ENCODE data around the gene B3GNT4. TPM values are rescaled to one million over a fixed set of nuclear protein-coding genes. Genes with fewer than 3 reads are reported as not detected.

Gene B3GNT4
- polyA plus RNA-seq, 3 donors: 0.56 to 0.59 TPM; not detected in 1

DNA sequence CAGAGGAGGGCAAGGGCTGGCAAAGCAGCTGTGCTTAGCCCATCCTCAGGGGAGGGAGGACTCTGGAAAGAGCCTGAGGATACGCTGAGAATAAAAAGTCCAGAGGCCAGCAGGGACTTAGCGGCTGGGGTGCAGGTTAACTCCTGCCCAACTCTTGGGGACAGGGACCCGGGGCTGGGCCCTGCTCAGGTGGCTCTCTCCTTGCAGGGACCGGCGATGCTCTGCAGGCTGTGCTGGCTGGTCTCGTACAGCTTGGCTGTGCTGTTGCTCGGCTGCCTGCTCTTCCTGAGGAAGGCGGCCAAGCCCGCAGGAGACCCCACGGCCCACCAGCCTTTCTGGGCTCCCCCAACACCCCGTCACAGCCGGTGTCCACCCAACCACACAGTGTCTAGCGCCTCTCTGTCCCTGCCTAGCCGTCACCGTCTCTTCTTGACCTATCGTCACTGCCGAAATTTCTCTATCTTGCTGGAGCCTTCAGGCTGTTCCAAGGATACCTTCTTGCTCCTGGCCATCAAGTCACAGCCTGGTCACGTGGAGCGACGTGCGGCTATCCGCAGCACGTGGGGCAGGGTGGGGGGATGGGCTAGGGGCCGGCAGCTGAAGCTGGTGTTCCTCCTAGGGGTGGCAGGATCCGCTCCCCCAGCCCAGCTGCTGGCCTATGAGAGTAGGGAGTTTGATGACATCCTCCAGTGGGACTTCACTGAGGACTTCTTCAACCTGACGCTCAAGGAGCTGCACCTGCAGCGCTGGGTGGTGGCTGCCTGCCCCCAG is 2.8 kb downstream of the B3GNT4 start:
- WGBS, 3 donors: 65 to 74% (median 65%) methylated on average over 26 to 27 of the region's 27 CpGs
- H3K27ac ChIP-seq (ENCODE audit: low read depth, low read length): no peak overlapping the region

DNA sequence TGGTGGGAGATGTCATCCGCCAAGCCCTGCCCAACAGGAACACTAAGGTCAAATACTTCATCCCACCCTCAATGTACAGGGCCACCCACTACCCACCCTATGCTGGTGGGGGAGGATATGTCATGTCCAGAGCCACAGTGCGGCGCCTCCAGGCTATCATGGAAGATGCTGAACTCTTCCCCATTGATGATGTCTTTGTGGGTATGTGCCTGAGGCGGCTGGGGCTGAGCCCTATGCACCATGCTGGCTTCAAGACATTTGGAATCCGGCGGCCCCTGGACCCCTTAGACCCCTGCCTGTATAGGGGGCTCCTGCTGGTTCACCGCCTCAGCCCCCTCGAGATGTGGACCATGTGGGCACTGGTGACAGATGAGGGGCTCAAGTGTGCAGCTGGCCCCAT is 3.5 kb downstream of the B3GNT4 start:
- H3K27ac ChIP-seq (ENCODE audit: low read depth, low read length): no peak overlapping the region
- 85 to 90% (median 85%) methylated on average over 8 of the region's 8 CpGs for WGBS, 3 donors

DNA sequence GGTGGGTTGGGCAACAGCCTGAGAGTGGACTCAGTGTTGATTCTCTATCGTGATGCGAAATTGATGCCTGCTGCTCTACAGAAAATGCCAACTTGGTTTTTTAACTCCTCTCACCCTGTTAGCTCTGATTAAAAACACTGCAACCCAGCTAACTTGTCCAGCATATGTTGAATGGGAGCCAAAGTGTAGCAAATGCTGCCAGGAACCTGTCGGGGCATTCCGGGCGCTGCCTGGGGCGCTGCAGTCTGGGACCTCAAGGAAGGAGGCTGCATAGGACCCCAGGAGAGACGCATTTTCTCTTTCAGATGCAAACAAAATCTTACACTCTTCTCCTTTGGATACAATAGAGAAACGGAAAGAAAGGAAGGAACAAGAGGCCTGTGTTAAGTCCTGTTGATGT is 3.9 kb downstream of the B3GNT4 start:
- 79 to 87% (median 83%) methylated on average over 8 of the region's 8 CpGs for WGBS, 3 donors
- H3K27ac ChIP-seq (ENCODE audit: low read depth, low read length): no peak overlapping the region

DNA sequence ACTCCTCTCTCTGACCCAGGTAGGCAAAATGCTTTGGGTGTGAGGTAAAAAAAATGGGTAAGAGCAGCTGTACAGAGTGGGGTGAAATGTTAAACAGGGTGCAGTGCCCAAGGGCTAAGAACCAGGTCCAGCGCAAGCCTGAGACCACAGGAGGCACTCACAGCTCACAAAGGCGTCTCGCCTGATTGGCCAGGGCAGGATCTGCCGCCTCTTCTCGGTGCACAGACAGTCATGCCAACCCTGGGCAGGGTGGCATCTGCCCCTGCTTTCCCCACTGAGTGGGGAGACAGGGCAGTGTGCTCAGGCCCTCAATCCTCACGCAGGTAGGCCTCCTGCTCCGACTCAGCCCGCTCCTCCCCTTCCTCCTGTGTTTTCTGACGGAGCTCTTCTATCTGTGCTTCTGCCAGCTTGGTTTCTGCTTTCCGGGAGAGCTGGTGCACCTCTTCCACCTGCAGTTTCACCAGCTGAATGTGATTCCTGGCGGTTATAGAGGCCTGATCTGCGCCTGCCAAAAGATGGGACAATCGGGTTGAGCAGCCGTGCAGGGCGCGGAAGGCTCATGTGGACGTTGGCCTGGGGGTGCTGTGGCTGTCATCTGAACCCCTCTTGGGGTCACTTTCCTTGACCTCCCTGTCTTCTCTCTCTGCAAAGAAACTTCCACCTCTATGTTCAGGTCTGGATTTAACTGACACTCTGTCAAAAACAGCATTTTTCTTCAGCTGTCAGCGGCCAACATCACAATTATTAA is 4.7 kb downstream of the B3GNT4 start:
- H3K27ac ChIP-seq (ENCODE audit: low read depth, low read length): no peak overlapping the region
- 93 to 95% (median 94%) methylated on average over 18 of the region's 18 CpGs for WGBS, 3 donors

DNA sequence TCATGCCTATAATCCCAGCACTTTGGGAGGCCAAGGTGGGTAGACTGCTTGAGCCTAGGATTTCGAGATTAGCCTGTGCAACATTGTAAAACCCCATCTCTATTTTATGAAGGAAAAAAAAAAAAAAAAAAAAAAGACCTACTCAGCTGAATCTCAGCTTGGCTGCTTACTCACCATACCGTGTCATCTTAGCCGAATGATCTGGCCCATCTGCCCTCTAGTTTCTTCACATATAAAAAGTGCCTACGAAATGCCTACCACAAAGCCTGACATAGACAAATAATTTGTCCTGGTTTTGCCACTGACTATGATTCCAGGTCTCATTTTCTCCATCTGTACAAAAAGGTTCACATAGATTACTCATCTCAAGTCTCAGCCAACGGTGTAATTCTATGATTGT is 12.3 kb downstream of the B3GNT4 start:
- WGBS, 3 donors: 87 to 89% (median 88%) methylated on average over 5 of the region's 5 CpGs
- H3K27ac ChIP-seq (ENCODE audit: low read depth, low read length): no peak overlapping the region

DNA sequence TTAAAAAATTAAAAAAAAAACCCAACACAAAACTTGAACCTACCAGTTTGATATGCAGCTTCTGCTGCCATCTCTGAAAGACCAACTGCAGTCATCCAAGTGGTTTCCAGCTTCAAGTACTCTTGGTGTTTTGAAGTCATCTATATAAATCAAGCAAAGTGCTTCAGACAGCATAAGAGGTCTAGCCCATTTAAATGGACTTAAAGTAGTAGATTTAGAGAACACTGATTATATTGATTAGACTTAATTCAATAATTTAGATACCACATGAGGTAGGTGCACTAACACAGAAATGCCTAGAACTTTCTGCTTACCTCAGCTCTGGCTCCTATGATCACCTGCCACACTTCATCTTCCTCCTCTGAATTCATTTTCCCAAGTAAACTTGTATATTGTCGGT is 12.9 kb downstream of the B3GNT4 start:
- H3K27ac ChIP-seq (ENCODE audit: low read depth, low read length): no peak overlapping the region
- 95 to 97% (median 96%) methylated on average over 1 of the region's 1 CpG for WGBS, 3 donors

DNA sequence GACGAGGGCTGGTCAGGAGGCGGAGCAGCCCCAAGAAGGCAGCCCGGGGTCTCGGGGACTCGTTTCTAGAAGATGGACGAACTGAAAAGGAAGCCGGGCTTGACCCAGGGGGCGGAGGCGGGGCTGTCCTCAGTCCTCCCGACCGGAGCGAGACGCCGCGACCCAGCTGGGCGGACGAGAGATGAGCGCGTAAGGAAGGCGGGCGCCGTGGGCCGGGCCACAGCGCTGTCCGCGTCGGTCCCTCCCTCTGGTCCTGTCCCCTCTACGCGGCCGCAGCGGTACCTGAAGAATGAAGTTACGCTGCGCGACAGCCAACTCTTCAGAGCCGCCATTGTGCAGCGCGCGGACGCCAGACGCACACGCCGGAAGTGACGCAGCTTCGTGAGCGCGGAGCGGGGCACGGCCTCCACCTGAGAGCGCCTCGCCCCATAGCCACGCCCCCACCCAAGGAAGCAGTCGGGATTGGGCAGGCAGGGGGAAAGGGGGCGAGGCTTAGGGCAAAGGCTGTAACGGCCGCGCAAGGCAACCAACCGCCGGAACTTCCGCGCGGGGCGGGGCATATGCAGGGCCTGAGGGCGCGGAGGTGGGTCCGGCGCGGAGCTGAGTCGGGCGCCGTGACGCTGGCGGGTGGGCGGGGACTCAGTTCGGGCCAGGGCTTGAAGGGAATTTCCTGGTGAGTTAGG is 22.3 kb downstream of the B3GNT4 start, which contains the start of gene DIABLO:
DIABLO (minus strand) TSS at position 370 of the 683 bp plus-strand sequence; CDS start at position 332, 38 bp downstream.
- 0 to 1% (median 0%) methylated on average over 66 to 74 of the region's 74 CpGs for WGBS, 3 donors
- H3K27ac ChIP-seq (ENCODE audit: low read depth, low read length): peak within 1 kb of the TSS; percentile 84

DNA sequence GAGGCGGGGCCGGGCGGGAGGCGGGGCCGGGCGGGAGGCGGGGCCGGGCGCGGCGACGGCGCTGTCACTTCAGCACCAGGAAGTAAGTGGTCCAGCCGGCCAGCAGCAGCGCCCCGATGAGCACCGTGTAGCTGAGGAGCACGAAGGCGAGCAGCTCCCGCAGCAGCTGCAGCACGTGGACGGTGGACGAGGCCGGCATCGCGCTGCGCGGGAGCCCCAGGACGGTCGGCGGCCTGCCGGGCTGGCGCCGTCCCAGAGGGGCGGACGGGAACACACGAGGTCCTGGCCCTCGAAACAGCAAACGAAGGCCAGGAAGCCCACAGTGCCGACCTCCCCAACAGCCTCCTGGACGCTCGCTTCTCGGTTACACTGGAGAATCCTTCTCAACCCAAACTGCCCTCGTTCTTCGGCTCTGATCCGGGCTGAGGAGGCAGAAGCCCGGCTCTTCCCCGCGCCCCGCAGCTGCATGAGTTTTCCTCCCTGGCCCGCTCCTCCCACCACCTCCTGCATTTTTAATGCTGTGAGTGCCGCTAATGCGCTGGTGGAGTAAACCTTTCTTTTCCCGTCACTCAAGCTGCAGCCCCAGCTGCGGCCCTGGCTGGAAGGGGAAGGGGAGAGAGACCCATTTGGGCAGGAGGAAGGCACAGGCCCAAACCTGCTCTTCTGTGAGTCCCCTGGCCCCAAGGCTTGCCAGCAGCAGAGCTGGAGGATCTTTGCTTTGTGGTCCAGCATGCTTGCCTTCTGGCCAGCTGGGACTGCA is 23.0 kb downstream of the B3GNT4 start:
- H3K27ac ChIP-seq (ENCODE audit: low read depth, low read length): no peak overlapping the region
- 6 to 9% (median 7%) methylated on average over 37 to 55 of the region's 55 CpGs for WGBS, 3 donors

DNA sequence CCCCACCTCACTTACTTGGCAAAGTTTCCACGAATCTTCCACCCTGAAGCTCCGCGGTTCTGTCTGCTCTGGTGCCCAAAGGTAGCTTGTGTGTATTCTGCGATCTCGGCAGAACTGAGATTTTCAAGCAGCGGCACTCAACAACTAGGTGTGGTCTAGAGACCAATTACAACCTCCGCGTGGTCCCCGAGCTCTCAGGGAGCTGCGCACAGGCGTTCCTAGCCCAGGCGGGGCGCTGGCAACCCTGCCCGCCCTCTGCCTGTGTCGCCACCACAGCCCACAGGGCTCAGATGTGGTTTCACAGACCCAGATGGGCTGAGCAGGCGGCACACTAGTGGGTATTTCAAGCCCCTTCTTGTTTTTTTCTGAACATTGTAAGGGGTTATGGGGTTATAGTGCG is 23.8 kb downstream of the B3GNT4 start:
- no peak overlapping the region for H3K27ac ChIP-seq (ENCODE audit: low read depth, low read length)
- WGBS, 3 donors: 88 to 92% (median 91%) methylated on average over 17 of the region's 17 CpGs

DNA sequence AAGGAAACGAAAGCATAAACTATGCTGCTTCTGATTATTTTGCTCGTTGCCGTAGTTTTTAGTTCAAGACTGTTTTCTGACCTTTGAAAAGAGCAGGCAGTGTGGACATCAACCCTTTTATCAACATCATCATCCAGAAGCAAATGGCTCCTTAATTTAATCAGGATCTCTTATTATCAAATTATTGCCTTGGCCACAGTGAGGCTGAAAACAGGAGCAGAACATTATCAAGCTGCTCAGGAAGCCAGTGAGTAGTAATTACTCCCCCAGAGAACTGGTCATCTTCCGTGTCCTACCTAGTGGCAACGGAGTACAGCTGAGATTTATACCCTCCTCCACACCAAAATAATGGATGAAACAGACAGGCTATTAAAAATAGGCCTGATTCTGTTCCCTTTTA is 24.6 kb downstream of the B3GNT4 start:
- WGBS, 3 donors: 85 to 94% (median 92%) methylated on average over 5 of the region's 5 CpGs
- no peak overlapping the region for H3K27ac ChIP-seq (ENCODE audit: low read depth, low read length)

DNA sequence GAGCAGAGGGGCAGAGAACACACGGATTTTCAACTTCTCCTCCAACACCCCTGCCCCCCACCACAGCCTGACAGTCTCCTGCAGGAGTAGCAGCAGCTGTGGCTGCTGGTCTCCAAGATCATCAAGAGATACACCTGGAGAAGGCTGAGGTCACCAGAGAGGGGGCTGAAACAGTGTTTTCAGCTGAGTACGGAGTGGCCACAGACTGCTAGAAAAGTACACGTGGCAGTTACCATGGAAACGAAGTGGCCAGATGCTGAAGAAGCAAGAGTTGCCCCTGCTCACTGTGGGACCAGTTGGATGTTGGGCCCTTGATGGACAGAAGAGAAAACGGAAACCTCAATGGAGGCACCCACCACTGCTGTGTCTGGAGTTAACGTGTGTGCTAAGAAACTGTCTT is 27.3 kb downstream of the B3GNT4 start:
- WGBS, 3 donors: 71 to 73% (median 71%) methylated on average over 6 of the region's 6 CpGs
- H3K27ac ChIP-seq (ENCODE audit: low read depth, low read length): no peak overlapping the region

DNA sequence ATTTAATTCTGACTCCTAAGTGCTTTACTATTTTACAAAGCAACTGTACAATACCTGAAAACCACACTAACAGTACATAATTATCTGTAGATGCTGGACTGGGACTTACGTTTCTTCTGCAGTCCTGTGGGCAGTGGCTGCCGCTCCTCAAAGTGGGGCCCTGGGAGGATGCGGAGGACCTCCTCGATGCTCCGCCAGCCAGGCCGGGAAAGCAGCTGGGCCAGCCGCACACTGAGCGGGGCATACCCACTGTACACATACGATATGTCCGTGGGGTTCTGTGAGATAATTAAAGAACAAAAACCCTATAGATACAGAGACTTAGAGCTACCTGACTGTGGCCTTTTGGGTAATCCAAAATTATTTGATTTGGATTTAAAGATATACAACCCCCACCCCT is 29.2 kb downstream of the B3GNT4 start:
- WGBS, 3 donors: 96 to 98% (median 96%) methylated on average over 10 of the region's 10 CpGs
- H3K27ac ChIP-seq (ENCODE audit: low read depth, low read length): no peak overlapping the region

DNA sequence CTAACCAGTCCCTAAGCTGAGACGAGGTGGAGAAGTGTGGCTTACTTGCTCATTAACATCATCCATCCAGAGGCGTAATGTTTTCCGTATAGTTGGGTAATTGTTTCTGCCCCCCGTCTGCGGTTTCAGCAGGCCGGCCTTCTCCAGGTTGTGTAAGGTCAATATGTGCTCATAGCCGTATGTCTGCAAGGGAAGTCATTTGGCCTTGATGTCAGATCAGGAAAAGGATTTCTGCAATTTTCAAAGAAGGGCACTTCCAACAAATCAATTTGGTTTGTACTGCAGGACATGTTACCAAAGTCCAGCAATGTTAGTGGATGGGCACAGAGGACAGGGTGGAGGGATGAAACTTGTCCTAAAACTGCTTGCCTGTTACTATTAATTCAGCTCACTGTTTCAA is 32.2 kb downstream of the B3GNT4 start:
- WGBS, 3 donors: 59 to 84% (median 64%) methylated on average over 7 of the region's 7 CpGs
- H3K27ac ChIP-seq (ENCODE audit: low read depth, low read length): no peak overlapping the region

DNA sequence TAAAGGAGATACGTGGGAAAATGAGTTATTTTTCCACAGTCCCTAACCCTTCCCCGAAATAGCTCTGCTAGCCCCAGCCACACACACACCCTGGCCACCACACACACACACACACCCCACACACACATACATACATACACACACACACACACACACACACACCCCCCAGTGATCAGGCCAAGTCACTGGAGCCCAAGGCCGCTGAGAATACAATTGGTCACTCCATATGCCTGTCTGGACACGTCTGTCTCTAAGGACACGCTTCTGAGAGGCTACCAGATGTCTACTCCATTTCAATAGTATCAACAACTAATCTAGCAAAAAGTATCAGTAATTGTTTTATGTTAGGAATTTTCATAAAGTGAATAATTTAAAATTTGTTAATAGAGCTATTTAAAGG is 35.4 kb downstream of the B3GNT4 start:
- H3K27ac ChIP-seq (ENCODE audit: low read depth, low read length): no peak overlapping the region
- 92 to 96% (median 93%) methylated on average over 5 of the region's 5 CpGs for WGBS, 3 donors

DNA sequence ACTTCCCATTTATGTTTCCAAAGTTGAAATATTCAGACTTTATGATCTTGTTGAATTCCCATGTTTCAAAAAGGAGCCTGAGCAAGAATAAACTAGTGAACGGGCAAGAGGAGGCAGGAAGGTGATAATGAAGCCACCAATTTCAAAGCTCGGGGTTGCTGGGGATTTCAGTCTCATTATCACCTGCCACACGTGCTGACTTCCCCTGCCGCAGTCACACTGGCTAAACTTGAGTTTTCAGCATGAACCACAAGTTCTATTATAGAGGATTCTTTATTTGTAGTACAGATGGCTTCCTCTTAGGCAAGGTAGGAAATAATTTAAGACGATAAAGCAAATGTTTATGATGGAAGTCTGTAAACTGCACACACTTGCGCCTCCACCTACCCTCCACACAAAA is 40.5 kb downstream of the B3GNT4 start:
- WGBS, 3 donors: 77 to 86% (median 84%) methylated on average over 6 of the region's 6 CpGs
- no peak overlapping the region for H3K27ac ChIP-seq (ENCODE audit: low read depth, low read length)

DNA sequence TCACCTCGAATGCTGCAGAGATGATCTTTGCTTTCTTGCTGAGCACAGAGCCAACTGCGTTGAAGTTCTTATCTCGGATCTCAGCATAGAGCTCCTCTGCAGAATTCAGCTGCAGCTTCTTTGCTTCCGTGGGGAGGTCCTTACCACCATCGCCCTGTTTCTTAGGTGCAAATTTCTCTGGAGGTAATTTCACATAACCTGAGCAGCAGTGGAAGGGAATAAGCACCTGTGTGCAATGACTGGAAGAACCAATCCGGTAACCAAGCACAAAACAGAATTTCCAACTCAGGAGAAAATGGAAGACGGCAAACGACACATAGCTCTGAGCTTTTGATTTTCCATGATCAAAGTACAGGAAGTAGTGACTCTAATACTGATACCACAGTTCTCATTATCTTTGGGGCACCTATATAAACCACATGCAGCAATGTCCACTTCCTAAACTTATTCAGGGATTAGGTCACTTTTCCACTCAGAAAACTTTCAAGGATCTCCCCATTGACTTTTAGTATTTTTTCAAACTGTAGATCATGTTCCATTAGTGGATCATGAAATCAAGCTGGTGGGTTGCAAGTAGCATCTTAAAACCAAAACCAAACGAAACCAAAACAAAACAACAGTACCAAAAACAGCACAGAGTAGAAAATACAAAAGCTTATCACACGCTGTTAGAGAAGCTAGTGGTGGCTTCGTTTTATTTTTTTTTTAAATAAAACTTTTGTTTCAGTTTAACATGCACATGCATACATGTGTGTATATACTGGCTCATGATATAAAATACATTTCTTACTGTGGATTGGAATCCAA is 41.3 kb downstream of the B3GNT4 start:
- 86 to 89% (median 87%) methylated on average over 11 of the region's 11 CpGs for WGBS, 3 donors
- H3K27ac ChIP-seq (ENCODE audit: low read depth, low read length): no peak overlapping the region

DNA sequence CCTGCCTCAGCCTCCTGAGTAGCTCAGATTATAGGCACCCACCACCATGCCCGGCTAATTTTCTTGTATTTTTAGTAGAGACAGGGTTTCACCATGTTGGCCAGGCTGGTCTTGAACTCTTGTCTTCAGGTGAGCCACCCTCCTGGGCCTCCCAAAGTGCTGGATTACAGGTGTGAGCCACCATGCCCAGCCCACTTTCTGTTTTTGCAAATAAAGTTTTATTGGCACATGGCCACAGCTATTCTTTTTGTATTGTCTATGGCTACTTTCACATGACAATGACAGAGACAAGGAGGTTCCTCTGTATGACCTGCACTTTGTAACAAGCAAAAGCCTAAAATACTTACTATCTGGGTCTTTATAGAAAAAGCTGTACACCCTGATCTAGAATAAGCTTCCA is 42.0 kb downstream of the B3GNT4 start:
- H3K27ac ChIP-seq (ENCODE audit: low read depth, low read length): no peak overlapping the region
- 86 to 100% (median 95%) methylated on average over 1 of the region's 1 CpG for WGBS, 3 donors

DNA sequence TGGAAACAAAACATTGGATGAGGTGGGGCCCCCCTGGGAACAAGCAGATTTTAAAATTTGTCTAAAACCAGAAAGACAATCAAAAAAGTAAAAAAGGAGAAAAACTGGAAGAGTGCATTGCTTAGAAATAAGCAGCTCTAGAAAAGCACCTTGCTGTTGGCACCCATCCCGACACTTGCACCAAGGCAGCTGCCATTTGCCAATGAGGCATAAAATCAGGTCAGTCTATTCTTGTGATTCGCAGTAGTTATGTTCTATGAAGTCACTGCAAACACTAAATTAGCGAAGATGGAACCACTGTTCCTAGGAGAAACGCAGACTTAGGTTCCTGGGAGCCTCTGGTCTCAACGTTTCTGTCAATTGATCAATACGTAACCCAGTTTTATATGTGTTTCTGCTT is 46.5 kb downstream of the B3GNT4 start:
- no peak overlapping the region for H3K27ac ChIP-seq (ENCODE audit: low read depth, low read length)
- whole genome bisulfite sequencing, 3 donors: 87 to 95% (median 92%) methylated on average over 6 of the region's 6 CpGs
